Loucy (cell line): ENCODE data around the gene PPP1R13B.

Experiments
- H2AFZ ChIP-seq: fragments of 200-600 bp; sonication (generic); 2 replicates; pipeline ENCODE4 v1.6.0; 2016; ENCODE audit warnings: antibody characterized with exemption, mild to moderate bottlenecking, low read length, moderate library complexity
- H3F3A ChIP-seq: fragments of 200-600 bp; 2 replicates; pipeline ENCODE4 v1.6.0; 2016; ENCODE audit warnings: antibody characterized with exemption, low read depth, mild to moderate bottlenecking
- H3K27me3 ChIP-seq: fragments of 200-600 bp; sonication (generic); 2 replicates; pipeline ENCODE4 v1.6.1; 2014; ENCODE audit warnings: low read length, mild to moderate bottlenecking; ENCODE audit not compliant: insufficient read depth, poor library complexity, severe bottlenecking
- H3K36me3 ChIP-seq: fragments of 200-600 bp; sonication (generic); 2 replicates; pipeline ENCODE4 v1.6.1; 2016; ENCODE audit warnings: low read length; ENCODE audit not compliant: insufficient read depth
- H3K4me1 ChIP-seq: fragments of 200-600 bp; sonication (generic); 2 replicates; pipeline ENCODE4 v1.5.1; 2014; ENCODE audit warnings: low read length, mild to moderate bottlenecking; ENCODE audit not compliant: insufficient read depth, poor library complexity, severe bottlenecking
- H3K4me2 ChIP-seq: fragments of 200-600 bp; sonication (generic); 2 replicates; pipeline ENCODE4 v1.6.0; 2014; ENCODE audit warnings: antibody characterized with exemption, low read length, low read depth, mild to moderate bottlenecking; ENCODE audit not compliant: poor library complexity, severe bottlenecking
- H3K4me3 ChIP-seq: fragments of 200-600 bp; sonication (generic); 2 replicates; pipeline ENCODE4 v1.5.1; 2014; ENCODE audit warnings: low read length, mild to moderate bottlenecking, mixed read lengths; ENCODE audit not compliant: poor library complexity, severe bottlenecking
- H3K79me2 ChIP-seq: fragments of 200-600 bp; sonication (generic); 2 replicates; pipeline ENCODE4 v1.6.1; 2014; ENCODE audit warnings: low read length; ENCODE audit not compliant: insufficient read depth
- H3K9ac ChIP-seq: fragments of 200-600 bp; sonication (generic); 2 replicates; pipeline ENCODE4 v1.6.0; 2014; ENCODE audit warnings: mild to moderate bottlenecking, low read depth, low read length, moderate library complexity; ENCODE audit not compliant: poor library complexity, severe bottlenecking
- H3K9me2 ChIP-seq: fragments of 200-600 bp; sonication (generic); replicated peaks from 2 replicates; pipeline ENCODE4 v1.6.1; 2016; ENCODE audit warnings: low read depth, low read length, mixed read lengths
- H3K9me3 ChIP-seq: fragments of 200-600 bp; sonication (generic); 2 replicates; pipeline ENCODE4 v1.6.1; 2014; ENCODE audit warnings: mild to moderate bottlenecking, antibody characterized with exemption, low read length, low read depth; ENCODE audit not compliant: insufficient read depth
- H4K20me1 ChIP-seq: fragments of 200-600 bp; sonication (generic); 2 replicates; pipeline ENCODE4 v1.6.0; 2014; ENCODE audit warnings: antibody characterized with exemption, low read length, mild to moderate bottlenecking; ENCODE audit not compliant: insufficient read depth, poor library complexity, severe bottlenecking
- EZH2phosphoT487 ChIP-seq: fragments of 200-600 bp; IDR thresholded peaks from 2 replicates; pipeline ENCODE4 v1.6.1; 2018; ENCODE audit warnings: antibody characterized with exemption, mild to moderate bottlenecking, moderate library complexity, borderline replicate concordance
- TF ChIP-seq, protein P1 (sequence below): fragments of 200-600 bp; sonication (generic); conservative IDR thresholded peaks from 2 replicates; pipeline ENCODE4 v1.5.1; 2014; ENCODE audit warnings: mild to moderate bottlenecking, antibody characterized with exemption, low read length

The PPP1R13B gene

GRCh38 chr14:103856607-103857006 lies 9.2 kb upstream of the PPP1R13B start:
- Histone ChIP-seq H2AFZ (no peak overlapping the region), H3F3A (no peaks in the 10 kb centered on the region), H3K36me3 (no peaks in the 10 kb centered on the region), H3K4me2 (no peak overlapping the region), H3K79me2 (no peaks in the 10 kb centered on the region), H3K9me2 (no peaks in the 10 kb centered on the region), H3K27me3 (no peaks in the 10 kb centered on the region), H3K4me1 (no peaks in the 10 kb centered on the region), H4K20me1 (no peaks in the 10 kb centered on the region), H3K4me3 (no peak overlapping the region), H3K9me3 (no peaks in the 10 kb centered on the region), H3K9ac (no peak overlapping the region)
- TF ChIP-seq, protein P1, sequence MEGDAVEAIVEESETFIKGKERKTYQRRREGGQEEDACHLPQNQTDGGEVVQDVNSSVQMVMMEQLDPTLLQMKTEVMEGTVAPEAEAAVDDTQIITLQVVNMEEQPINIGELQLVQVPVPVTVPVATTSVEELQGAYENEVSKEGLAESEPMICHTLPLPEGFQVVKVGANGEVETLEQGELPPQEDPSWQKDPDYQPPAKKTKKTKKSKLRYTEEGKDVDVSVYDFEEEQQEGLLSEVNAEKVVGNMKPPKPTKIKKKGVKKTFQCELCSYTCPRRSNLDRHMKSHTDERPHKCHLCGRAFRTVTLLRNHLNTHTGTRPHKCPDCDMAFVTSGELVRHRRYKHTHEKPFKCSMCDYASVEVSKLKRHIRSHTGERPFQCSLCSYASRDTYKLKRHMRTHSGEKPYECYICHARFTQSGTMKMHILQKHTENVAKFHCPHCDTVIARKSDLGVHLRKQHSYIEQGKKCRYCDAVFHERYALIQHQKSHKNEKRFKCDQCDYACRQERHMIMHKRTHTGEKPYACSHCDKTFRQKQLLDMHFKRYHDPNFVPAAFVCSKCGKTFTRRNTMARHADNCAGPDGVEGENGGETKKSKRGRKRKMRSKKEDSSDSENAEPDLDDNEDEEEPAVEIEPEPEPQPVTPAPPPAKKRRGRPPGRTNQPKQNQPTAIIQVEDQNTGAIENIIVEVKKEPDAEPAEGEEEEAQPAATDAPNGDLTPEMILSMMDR = no peak
- no peak for TF ChIP-seq EZH2phosphoT487

- Histone ChIP-seq H3K79me2 (no peaks in the 10 kb centered on the region), H3K4me3 (no peak overlapping the region), H3K9ac (no peak overlapping the region), H3K27me3 (no peaks in the 10 kb centered on the region), H4K20me1 (no peaks in the 10 kb centered on the region), H3K4me2 (no peak overlapping the region), H3K36me3 (no peaks in the 10 kb centered on the region), H3K9me2 (no peaks in the 10 kb centered on the region), H3K4me1 (no peaks in the 10 kb centered on the region), H2AFZ (no peak overlapping the region), H3F3A (no peaks in the 10 kb centered on the region), H3K9me3 (no peaks in the 10 kb centered on the region)
- no peak for TF ChIP-seq EZH2phosphoT487
- TF ChIP-seq, protein P1 = no peak
Observed at GRCh38 chr14:103856105-103856504, 8.7 kb upstream of the PPP1R13B start.

- TF ChIP-seq EZH2phosphoT487 = no peak
- TF ChIP-seq, protein P1 = no peak
- H3K4me2 ChIP-seq = no peak overlapping the region
- H2AFZ ChIP-seq = no peak overlapping the region
Observed at GRCh38 chr14:103855734-103856095, 8.3 kb upstream of the PPP1R13B start.

More at GRCh38 chr14:103855734-103856095, 8.3 kb upstream of the PPP1R13B start:
- Histone ChIP-seq H3K9me2 (no peaks in the 10 kb centered on the region), H3K9ac (no peak overlapping the region), H3K4me1 (no peaks in the 10 kb centered on the region), H3K9me3 (no peaks in the 10 kb centered on the region), H3K79me2 (no peaks in the 10 kb centered on the region), H4K20me1 (no peaks in the 10 kb centered on the region), H3F3A (no peaks in the 10 kb centered on the region), H3K27me3 (no peaks in the 10 kb centered on the region), H3K4me3 (no peak overlapping the region), H3K36me3 (no peaks in the 10 kb centered on the region)
